PFSK-1 (cell line): ENCODE data around the gene MANEA.

Source experiments
- POLR2AphosphoS5 ChIP-seq: IDR thresholded peaks from 2 replicates; pipeline ENCODE4 v1.6.1; 2012; ENCODE audit warnings: low read depth, mild to moderate bottlenecking, control low read depth, low read length, moderate library complexity
- SIN3A ChIP-seq: IDR thresholded peaks from 2 replicates; pipeline ENCODE4 v1.6.1; 2012; ENCODE audit warnings: mild to moderate bottlenecking, low read length, moderate library complexity, borderline replicate concordance; ENCODE audit not compliant: insufficient read depth

DNA sequence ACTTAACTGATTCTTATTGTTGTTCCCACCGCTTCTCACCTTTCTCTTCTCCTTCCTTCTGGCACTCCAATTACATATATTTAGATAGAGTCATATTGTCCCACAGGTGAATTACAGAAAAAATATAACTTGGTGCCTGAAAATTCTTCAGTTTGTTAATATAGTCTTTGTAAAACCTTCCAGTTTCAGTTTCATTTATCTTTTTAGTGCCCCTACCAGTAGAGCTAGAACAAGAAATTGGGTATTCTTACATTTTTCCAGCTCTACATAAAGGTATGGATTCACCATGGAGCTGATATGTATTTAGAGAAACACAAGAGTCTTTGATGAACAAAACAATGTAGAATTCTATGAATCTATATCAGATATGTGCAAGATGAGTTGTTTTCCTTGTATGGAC lies 10.7 kb downstream of the MANEA start:
- TF ChIP-seq POLR2AphosphoS5 (no peak), SIN3A (no peak)
